ENCODE data around the gene DNAH1.

DNAH1 gene

DNA sequence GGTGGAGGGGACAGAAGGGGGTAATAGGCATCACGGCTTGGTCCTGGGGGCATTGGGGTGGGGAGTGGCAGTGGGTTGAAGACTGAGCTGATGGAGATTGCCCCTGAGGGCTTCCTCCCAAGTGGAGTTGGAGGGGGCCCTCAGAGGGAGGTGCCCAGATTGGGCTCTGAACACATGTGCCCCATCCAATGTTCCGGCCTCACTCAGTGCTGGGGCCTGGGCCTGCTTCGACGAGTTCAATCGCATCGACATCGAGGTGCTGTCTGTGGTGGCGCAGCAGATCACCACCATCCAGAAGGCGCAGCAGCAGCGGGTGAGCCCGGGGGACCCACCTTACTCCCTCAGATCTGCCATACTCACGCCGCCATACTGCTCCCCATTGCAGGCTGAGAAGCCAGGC, 45.3 kb downstream of the DNAH1 start:
- DNase-seq = no peak

DNA sequence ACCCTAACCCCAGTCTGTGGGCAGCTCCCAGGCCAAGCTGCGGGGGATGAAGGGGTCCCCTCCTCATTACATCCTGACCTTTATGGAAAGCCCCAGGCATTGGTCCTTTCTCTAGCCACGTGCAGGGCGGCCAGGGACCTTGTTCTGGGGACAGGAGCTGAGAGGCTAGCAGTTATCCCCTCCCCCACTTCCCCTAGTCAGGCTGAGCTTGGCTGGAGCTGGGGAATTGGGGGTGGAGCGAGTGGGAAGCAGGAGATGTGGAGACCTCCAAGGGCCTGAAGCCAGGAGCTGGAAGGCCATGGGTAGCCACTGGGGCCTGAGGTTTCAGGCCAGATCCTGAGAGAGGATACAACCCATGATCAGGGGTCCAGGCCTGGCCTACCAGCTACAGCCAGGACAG, 45.8 kb downstream of the DNAH1 start:
- no peak for DNase-seq

DNA sequence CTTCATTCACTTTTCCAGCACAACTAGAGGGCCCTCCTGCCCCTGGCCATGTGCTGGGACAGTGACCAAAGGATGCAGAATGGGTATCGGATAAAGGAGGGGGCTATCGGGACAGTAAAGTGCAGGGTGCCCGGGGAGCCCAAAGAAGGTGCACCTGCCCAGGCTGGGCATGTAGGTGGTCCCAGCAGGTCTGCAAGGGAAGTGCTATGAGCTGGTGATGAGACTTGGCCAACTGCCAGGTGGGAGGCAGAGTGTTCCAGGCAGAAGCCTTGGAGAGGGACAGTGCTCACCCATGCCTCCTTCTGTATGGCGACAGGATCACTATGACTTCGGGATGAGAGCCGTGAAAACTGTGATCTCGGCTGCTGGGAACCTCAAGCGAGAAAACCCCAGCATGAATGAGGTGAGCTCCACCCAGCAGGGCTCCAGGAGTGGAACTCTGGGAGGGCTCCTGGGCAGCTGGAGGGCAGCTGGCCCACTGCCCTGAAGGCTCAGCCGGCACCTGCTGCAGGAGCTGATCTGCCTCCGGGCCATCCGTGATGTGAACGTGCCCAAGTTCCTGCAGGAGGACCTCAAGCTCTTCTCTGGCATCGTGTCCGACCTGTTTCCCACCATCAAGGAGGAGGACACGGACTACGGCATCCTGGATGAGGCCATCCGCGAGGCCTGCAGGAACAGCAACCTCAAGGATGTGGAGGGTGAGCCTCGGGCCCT, 48.4 kb downstream of the DNAH1 start:
- no peak for DNase-seq

GRCh38 chr3:52366527-52366926, 50.4 kb downstream of the DNAH1 start:
- no peak for DNase-seq

DNA sequence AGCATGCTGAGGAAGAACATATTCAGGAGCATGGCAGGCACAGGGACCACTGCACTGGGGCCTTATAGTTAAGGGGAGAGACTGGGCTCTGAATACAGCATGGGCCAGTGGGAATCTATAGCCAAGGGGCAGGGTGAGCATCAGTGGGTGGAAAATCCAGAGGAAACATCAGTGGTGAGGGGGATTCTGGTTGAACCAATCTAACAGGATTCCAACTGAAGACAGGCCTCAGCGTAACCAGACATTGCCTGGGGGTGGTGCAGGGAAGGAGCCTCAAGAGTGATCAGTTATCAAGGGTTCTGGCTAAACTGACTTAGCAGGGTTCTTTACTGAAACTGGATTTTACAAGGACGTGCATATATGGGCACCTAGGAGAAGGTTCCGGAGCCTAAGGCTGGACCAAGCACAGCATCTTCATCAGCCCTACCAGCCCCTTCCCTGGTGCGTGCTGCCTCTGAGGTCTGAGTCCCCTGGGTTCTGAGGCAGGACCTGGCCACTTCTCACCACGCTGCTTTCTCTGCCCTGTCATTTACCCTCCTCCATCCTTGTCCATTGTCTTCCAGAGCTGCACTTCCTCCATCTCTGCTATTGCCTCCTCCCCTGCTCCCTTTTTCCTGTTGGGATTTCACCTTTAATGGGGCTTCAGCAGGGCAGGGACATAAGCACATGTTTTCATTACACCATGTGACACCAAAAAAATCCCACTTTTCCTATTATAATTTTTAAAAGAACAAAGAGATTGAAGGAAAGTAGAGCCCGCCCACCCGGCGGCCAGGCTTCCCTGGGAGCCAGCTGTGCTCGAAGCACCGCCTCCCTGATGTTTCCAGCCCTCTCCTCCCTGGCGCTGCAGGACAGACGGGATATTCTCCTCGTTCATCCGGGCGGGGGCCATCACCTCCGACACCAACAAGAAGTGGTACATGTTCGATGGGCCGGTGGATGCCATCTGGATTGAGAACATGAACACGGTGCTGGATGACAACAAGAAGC, 52.1 kb downstream of the DNAH1 start:
- DNase-seq = no peak

DNA sequence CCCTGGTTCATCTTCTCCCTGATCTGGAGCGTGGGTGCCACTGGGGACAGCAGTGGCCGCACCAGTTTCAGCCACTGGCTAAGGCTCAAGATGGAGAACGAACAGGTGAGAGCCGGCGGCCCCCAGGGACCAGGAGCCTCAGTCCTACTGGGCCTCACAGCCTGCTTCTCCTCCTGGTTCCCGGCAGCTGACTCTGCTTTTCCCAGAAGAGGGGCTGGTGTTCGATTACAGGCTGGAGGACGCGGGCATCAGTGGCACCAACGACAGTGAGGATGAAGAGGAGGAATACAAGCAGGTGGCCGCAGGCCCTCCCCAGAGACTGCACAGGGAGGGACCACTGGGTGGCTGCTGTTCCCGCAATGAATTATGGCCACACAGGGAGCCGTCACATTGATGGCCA, 54.4 kb downstream of the DNAH1 start:
- DNase-seq = no peak

- DNase-seq = no peak
Observed at GRCh38 chr3:52372822-52373504, 56.8 kb downstream of the DNAH1 start.

GRCh38 chr3:52373676-52374075, 57.6 kb downstream of the DNAH1 start:
- no peak for DNase-seq

DNA sequence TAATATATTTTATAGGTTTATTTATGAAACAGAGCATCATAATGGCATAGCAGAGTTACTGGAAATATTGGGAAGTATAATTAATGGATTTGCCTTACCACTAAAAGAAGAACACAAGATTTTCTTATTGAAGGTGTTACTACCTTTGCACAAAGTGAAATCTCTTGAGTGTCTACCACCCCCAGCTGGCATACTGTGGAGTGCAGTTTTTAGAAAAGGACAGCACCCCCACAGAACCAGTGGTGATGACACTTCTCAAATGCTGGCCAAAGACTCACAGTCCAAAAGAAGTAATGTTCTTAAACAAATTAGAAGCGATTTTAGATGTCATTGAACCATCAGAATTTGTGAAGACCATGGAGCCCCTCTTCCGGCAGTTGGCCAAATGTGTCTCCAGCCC, 58.1 kb downstream of the DNAH1 start:
- no peak for DNase-seq

DNA sequence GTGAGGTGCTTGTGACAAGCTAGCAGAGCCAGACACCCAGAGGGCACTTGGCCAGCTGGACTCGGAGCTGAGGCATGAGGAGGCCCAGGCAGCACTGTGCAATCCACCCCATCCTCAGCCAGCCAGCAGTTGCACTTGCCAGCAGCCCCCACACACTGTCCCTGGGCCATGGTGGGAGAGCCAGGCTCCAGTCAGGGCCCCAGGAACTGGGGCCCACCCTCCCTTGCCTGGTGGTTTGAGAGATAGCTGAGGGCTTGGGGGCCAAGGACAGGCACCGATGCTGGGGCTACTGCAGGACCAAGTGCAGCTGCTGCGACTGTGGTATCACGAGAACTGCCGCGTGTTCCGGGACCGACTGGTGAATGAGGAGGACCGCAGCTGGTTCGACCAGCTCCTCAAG, 63.5 kb downstream of the DNAH1 start:
- DNase-seq = no peak

- DNase-seq = no peak
Observed at GRCh38 chr3:52380023-52380422, 63.9 kb downstream of the DNAH1 start.

GRCh38 chr3:52381623-52382022, 65.5 kb downstream of the DNAH1 start:
- no peak for DNase-seq

GRCh38 chr3:52383446-52383845, 67.3 kb downstream of the DNAH1 start:
- DNase-seq = no peak

DNA sequence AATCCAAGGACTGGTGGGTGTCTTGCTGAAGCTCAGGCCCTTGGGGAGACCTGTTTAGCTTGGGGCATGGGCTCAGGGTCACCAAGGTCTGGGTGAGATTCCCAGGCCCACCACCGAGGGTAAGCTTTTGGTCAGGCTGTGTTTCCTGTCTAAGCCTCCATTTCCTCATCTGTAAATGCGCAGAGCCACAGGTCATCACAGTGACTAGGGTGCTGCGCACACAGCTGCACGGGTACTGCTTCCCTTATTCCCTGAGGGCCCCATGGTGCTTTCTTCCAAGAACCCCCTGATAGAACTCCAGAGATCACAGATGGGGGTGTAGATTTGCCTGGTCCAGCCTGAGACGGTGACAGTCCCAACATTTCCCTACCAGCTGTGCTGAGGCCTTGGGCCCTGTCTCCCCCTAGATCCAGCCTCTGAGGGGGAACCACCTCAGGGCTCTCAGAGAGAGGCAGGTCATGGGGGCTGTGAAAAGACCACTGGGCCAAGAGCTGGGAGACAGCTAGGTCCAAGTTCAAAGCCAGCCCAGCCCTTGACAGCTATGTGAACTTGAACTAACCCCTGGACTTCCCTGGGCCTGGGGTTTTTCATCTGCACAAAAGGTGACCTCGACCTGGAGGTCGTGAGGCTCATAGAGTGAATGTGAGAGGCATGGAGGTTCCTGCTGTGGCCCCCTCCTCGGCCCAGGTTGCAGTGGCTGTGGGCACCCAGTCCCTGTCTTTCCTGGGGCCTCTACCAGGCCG, 68.1 kb downstream of the DNAH1 start:
- DNase-seq = no peak

DNA sequence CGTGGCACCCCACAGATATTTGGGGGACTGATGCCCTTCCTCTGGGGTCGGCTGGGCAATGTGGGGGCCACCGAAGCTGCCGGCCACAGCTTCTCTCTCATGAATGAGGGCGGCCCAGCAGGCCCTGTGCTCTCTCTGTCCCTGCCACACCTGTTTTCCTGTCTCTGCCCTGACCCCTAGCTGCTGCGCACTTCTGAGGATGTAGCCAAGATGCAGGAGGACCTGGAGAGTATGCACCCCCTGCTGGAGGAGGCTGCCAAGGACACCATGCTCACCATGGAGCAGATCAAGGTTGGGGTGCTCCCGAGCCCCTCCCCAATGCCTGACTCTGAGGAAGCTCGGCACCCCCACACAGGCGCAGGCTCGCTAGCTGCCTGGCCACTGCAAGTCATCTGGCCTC, 69.0 kb downstream of the DNAH1 start:
- no peak for DNase-seq

GRCh38 chr3:52387481-52387880, 71.4 kb downstream of the DNAH1 start:
- no peak for DNase-seq

DNA sequence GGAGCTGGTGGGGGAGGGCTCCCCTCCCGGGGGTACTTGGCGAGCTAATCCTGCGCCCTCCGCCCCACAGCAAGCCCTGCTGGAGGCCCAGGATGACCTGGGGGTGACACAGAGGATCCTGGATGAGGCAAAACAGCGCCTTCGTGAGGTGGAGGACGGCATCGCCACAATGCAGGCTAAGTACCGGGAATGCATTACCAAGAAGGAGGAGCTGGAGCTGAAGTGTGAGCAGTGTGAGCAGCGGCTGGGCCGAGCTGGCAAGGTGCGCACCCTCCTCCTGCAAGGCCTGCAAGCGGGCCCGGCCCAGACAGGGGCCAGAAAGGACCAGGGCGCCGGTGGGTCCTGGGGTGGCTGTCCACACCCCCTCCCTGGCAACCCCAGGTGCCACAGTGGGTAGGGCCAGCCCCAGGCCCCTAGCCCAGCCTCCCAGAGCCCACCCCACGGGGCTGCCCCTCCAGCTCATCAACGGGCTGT, 72.3 kb downstream of the DNAH1 start:
- DNase-seq = no peak

- DNase-seq = no peak
Observed at GRCh38 chr3:52388933-52389332, 72.8 kb downstream of the DNAH1 start.

GRCh38 chr3:52391096-52391495, 75.0 kb downstream of the DNAH1 start:
- DNase-seq = no peak

DNA sequence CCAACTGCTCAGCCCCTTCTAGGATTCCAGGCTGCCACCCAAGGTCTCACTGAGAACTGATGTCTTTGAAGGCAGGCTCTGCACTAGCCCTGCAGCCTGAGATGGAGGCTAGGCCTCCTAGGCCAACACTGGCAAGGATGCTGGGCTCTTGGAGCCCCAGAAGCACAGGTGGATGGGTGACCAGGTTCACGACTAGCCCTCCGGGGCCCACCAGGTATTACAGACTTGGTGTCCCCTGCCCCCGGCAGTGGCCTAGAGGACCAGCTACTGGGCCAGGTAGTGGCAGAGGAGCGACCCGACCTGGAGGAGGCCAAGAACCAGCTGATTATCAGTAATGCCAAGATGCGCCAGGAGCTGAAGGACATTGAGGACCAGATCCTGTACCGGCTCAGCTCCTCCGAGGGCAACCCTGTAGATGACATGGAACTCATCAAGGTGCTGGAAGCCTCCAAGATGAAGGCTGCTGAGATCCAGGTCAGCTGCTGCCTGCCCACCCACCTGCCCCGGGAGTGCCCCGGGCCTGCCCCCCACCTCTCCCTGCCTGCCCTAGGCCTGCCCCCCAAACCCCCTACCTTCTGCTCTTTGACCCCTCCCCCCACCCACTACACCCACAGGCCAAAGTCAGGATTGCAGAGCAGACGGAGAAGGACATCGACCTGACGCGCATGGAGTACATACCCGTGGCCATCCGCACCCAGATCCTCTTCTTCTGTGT, 76.3 kb downstream of the DNAH1 start:
- DNase-seq = no peak

DNA sequence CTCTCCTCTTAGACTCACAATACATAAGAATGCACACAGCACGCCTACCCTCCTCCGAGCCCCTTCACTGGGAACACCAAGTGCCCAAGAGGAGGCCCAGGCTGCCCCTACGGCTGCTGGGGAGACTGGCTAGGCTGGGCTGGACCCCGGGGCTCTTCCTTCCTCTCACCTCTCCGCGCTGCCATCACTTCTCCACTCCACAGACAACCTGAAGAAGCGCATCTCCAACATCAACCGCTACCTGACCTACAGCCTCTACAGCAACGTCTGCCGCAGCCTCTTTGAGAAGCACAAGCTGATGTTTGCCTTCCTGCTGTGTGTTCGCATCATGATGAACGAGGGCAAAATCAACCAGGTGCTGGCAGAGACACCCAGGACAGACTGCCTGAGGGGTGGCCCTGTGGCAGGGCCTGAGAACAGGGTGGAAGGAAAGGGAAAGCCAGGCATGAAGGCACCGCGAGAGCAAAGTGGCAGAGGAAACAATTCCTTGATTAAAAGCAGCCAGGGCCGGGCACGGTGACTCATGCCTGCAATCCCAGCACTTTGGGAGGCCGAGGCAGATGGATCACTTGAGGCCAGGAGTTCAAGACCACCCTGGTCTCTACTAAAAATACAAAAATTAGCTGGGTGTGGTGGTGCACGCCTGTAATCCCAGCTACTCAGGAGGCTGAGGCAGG, 77.2 kb downstream of the DNAH1 start:
- no peak for DNase-seq

All from central memory CD4-positive, alpha-beta T cell (primary cell).